Naive thymus-derived CD4-positive, alpha-beta T cell (primary cell): ENCODE data around the gene HCAR1. TPM values are rescaled to one million over a fixed set of nuclear protein-coding genes. Genes with fewer than 3 reads are reported as not detected.

Experiments used
- polyA plus RNA-seq, 2 donors: library from polyadenylated mRNA; unstranded; fragments of 300-500 nt; fragmentation: Illumina TruSeq; gene quantifications; one replicate each; pipeline ENCODE4 v1.2.3, GENCODE V29; 2021
- total RNA-seq, 6 experiments: library from RNA in 5 of 6; stranded (reverse) in 5 of 6; gene quantifications; 1 replicate in 5 of 6; 2 replicates in 1 of 6; pipeline ENCODE4 v1.2.3 and lab custom pipeline; 2021 to 2026

Gene HCAR1
- total and polyA plus RNA-seq, 7 experiments from 2014 or later = 0.12 to 2.8 TPM; not detected in 5

Other genes starting within 250 kb of the HCAR1 start
- gene ZCCHC8, start 229.9 kb downstream of the HCAR1 start, total RNA-seq = 10 to 100 TPM; 44.4 to 54.0 (median 46.8) TPM
- gene ZCCHC8, start 229.9 kb downstream of the HCAR1 start, polyA plus RNA-seq = 10 to 100 TPM; 10.6 to 19.7 TPM
- 100 to 1,000 TPM in 4 of 5 experiments, 10 to 100 TPM in 1; 89.7 to 249 (median 139) TPM for gene RSRC2, start 203.9 kb downstream of the HCAR1 start, total RNA-seq
- gene RSRC2, start 203.9 kb downstream of the HCAR1 start, polyA plus RNA-seq = 10 to 100 TPM; 32.1 to 56.1 TPM
- 100 to 1,000 TPM in 1 of 5 experiments, 10 to 100 TPM in 4; 24.5 to 102 (median 31.0) TPM for gene KNTC1, start 203.6 kb downstream of the HCAR1 start, total RNA-seq
- 1 to 10 TPM; 4.0 to 5.2 TPM for gene KNTC1, start 203.6 kb downstream of the HCAR1 start, polyA plus RNA-seq
- 10 to 100 TPM in 1 of 5 experiments, 1 to 10 TPM in 1, under 1 TPM in 1, not detected in 2; 0.22 to 11.9 (median 1.5) TPM for gene HCAR2, start 27.5 kb downstream of the HCAR1 start, total RNA-seq
- not detected for gene HCAR2, start 27.5 kb downstream of the HCAR1 start, polyA plus RNA-seq
- 10 to 100 TPM in 1 of 5 experiments, 1 to 10 TPM in 1, under 1 TPM in 1, not detected in 2; 0.22 to 24.6 (median 3.2) TPM for gene HCAR3, start 14.0 kb downstream of the HCAR1 start, total RNA-seq
- not detected for gene HCAR3, start 14.0 kb downstream of the HCAR1 start, polyA plus RNA-seq
- 10 to 100 TPM; 29.5 to 65.5 (median 46.1) TPM for gene DENR, start 22.0 kb upstream of the HCAR1 start, total RNA-seq
- 10 to 100 TPM; 54.7 to 75.8 TPM for gene DENR, start 22.0 kb upstream of the HCAR1 start, polyA plus RNA-seq
- 1 to 10 TPM in 2 of 5 experiments, under 1 TPM in 3; 0.27 to 2.2 (median 0.93) TPM for gene CCDC62, start 43.7 kb upstream of the HCAR1 start, total RNA-seq
- under 1 TPM in 1 of 2 donors, not detected in 1; 0.61 TPM for gene CCDC62, start 43.7 kb upstream of the HCAR1 start, polyA plus RNA-seq
- gene HIP1R, start 104.6 kb upstream of the HCAR1 start, total RNA-seq = 100 to 1,000 TPM in 3 of 5 experiments, 10 to 100 TPM in 2; 25.8 to 162 (median 111) TPM
- gene HIP1R, start 104.6 kb upstream of the HCAR1 start, polyA plus RNA-seq = 10 to 100 TPM in 1 of 2 donors, 1 to 10 TPM in 1; 7.0 to 25.3 TPM
- 100 to 1,000 TPM in 1 of 5 experiments, 10 to 100 TPM in 4; 25.3 to 101 (median 30.1) TPM for gene VPS37B, start 165.3 kb upstream of the HCAR1 start, total RNA-seq
- gene VPS37B, start 165.3 kb upstream of the HCAR1 start, polyA plus RNA-seq = 10 to 100 TPM; 16.5 to 16.9 TPM
- gene ABCB9, start 235.6 kb upstream of the HCAR1 start, total RNA-seq = 1 to 10 TPM; 6.2 to 8.9 (median 7.1) TPM
- 1 to 10 TPM in 1 of 2 donors, under 1 TPM in 1; 0.74 to 1.5 TPM for gene ABCB9, start 235.6 kb upstream of the HCAR1 start, polyA plus RNA-seq
- 10 to 100 TPM; 17.4 to 49.1 (median 27.2) TPM for gene OGFOD2, start 244.4 kb upstream of the HCAR1 start, total RNA-seq
- 10 to 100 TPM; 16.8 to 19.5 TPM for gene OGFOD2, start 244.4 kb upstream of the HCAR1 start, polyA plus RNA-seq
- gene ARL6IP4, start 249.8 kb upstream of the HCAR1 start, total RNA-seq = 100 to 1,000 TPM; 137 to 189 (median 169) TPM
- 100 to 1,000 TPM; 201 to 295 TPM for gene ARL6IP4, start 249.8 kb upstream of the HCAR1 start, polyA plus RNA-seq